HL-60 (cell line): ENCODE data around the gene CRB1.
A peak's percentile ranks its signal among the peaks of the same experiment; 100 is the strongest.
"Not testable (repeated sequence)": the region's sequence is repeated elsewhere in the genome, so short reads cannot be mapped to it uniquely, and the experiment has no call there.

Experiments used
- DNase-seq, 2 experiments: peaks; one replicate each; pipeline ENCODE4 v3.0.0-alpha.2; 2010 to 2020; ENCODE audit warnings: low read depth in 1 of 2, low spot score in 1 of 2
- H3K27ac ChIP-seq: fragments of 250-450 bp; sonication (Bioruptor Pico); replicated peaks from 2 replicates; pipeline ENCODE4 v1.5.1; 2020; ENCODE audit warnings: mild to moderate bottlenecking, moderate library complexity
- H3K27me3 ChIP-seq: fragments of 250-450 bp; sonication (Bioruptor Pico); 2 replicates; pipeline ENCODE4 v1.5.1; 2021; ENCODE audit warnings: mild to moderate bottlenecking, moderate library complexity; ENCODE audit not compliant: insufficient read depth, poor library complexity, severe bottlenecking
- H3K4me3 ChIP-seq: replicated peaks from 2 replicates; pipeline ENCODE4 v1.5.1; 2011; ENCODE audit warnings: mild to moderate bottlenecking, control low read depth, low read length; ENCODE audit not compliant: insufficient read depth
- GABPA ChIP-seq: IDR thresholded peaks from 2 replicates; pipeline ENCODE4 v1.6.1; 2012; ENCODE audit warnings: low read depth
- POLR2AphosphoS5 ChIP-seq: IDR thresholded peaks from 2 replicates; pipeline ENCODE4 v1.6.1; 2012; ENCODE audit warnings: low read depth
- SPI1 ChIP-seq: IDR thresholded peaks from 2 replicates; pipeline ENCODE4 v1.6.1; 2012; ENCODE audit warnings: low read depth, mild to moderate bottlenecking, borderline replicate concordance
- TF ChIP-seq, protein P1 (sequence below): IDR thresholded peaks from one replicate; pipeline ENCODE4 v1.5.1; 2011; ENCODE audit warnings: low read length, control low read depth, inconsistent platforms; ENCODE audit not compliant: insufficient read depth
- TF ChIP-seq, protein P2 (sequence below): IDR thresholded peaks from 2 replicates; pipeline ENCODE4 v1.6.1; 2012; ENCODE audit warnings: low read depth; ENCODE audit not compliant: insufficient replicate concordance

The CRB1 gene

GRCh38 chr1:197400522-197400902 is 132.5 kb downstream of the CRB1 start:
- H3K27me3 ChIP-seq = no peaks in the 10 kb centered on the region
- peak overlapping the region; percentile 47 for H3K27ac ChIP-seq
- no peak overlapping the region for H3K4me3 ChIP-seq
- DNase-seq = no peak
- no peak for TF ChIP-seq SPI1
- TF ChIP-seq GABPA = no peak
- no peak for TF ChIP-seq POLR2AphosphoS5
- TF ChIP-seq, protein P1, sequence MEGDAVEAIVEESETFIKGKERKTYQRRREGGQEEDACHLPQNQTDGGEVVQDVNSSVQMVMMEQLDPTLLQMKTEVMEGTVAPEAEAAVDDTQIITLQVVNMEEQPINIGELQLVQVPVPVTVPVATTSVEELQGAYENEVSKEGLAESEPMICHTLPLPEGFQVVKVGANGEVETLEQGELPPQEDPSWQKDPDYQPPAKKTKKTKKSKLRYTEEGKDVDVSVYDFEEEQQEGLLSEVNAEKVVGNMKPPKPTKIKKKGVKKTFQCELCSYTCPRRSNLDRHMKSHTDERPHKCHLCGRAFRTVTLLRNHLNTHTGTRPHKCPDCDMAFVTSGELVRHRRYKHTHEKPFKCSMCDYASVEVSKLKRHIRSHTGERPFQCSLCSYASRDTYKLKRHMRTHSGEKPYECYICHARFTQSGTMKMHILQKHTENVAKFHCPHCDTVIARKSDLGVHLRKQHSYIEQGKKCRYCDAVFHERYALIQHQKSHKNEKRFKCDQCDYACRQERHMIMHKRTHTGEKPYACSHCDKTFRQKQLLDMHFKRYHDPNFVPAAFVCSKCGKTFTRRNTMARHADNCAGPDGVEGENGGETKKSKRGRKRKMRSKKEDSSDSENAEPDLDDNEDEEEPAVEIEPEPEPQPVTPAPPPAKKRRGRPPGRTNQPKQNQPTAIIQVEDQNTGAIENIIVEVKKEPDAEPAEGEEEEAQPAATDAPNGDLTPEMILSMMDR = no peak
- TF ChIP-seq, protein P2, sequence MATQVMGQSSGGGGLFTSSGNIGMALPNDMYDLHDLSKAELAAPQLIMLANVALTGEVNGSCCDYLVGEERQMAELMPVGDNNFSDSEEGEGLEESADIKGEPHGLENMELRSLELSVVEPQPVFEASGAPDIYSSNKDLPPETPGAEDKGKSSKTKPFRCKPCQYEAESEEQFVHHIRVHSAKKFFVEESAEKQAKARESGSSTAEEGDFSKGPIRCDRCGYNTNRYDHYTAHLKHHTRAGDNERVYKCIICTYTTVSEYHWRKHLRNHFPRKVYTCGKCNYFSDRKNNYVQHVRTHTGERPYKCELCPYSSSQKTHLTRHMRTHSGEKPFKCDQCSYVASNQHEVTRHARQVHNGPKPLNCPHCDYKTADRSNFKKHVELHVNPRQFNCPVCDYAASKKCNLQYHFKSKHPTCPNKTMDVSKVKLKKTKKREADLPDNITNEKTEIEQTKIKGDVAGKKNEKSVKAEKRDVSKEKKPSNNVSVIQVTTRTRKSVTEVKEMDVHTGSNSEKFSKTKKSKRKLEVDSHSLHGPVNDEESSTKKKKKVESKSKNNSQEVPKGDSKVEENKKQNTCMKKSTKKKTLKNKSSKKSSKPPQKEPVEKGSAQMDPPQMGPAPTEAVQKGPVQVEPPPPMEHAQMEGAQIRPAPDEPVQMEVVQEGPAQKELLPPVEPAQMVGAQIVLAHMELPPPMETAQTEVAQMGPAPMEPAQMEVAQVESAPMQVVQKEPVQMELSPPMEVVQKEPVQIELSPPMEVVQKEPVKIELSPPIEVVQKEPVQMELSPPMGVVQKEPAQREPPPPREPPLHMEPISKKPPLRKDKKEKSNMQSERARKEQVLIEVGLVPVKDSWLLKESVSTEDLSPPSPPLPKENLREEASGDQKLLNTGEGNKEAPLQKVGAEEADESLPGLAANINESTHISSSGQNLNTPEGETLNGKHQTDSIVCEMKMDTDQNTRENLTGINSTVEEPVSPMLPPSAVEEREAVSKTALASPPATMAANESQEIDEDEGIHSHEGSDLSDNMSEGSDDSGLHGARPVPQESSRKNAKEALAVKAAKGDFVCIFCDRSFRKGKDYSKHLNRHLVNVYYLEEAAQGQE = no peak

DNA sequence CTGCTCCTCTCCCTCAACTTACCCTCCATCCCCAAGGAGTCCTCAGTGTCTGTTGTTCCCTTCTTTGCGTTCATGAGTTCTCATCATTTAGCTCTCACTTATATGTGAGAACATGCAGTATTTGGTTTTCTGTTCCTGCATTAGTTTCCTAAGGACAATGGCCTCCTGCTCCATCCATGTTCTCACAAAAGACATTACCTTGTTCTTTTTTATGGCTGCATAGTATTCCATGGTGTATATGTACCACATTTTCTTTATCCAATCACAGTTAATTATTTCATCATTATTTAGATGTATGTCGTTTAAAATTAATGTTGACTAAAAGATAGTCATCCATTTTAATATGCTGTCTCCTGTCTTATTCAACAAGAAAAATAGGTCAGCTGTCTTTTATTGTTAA is 134.1 kb downstream of the CRB1 start:
- no peak overlapping the region for H3K27ac ChIP-seq
- H3K27me3 ChIP-seq = no peaks in the 10 kb centered on the region
- H3K4me3 ChIP-seq = no peak overlapping the region
- no peak for DNase-seq
- TF ChIP-seq, protein P1 = no peak
- no peak for TF ChIP-seq SPI1
- TF ChIP-seq POLR2AphosphoS5 = no peak
- TF ChIP-seq, protein P2 = no peak

DNA sequence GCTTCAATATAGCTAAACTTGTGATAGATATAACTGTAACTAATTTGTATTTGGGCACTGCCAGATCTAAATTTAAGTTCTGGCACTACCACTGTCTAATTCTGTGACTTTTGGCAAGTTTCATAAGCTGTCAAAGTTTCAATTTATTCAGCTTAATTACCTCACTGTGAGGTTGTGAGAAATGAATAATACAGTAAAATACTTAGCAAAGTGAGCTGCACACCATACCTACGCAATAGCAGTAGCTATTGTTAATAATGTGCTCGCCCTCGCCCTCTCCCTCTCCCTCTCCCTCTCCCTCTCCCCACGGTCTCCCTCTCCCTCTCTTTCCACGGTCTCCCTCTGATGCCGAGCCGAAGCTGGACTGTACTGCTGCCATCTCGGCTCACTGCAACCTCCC is 136.7 kb downstream of the CRB1 start:
- DNase-seq = not testable (repeated sequence)

DNA sequence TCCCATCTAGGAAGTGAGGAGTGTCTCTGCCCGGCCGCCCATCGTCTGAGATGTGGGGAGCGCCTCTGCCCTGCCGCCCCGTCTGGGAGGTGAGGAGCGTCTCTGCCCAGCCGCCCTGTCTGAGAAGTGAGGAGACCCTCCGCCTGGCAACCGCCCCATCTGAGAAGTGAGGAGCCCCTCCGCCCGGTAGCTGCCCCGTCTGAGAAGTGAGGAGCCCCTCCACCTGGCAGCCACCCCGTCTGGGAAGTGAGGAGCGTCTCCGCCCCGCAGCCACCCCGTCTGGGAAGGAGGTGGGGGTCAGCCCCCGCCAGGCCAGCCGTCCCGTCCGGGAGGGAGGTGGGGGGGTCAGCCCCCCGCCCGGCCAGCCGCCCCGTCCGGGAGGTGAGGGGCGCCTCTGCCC is 137.6 kb downstream of the CRB1 start:
- not testable (repeated sequence) for H3K27me3 ChIP-seq, H3K4me3 ChIP-seq, DNase-seq, H3K27ac ChIP-seq

More for the DNA sequence above, 136.7 kb downstream of the CRB1 start:
- H3K27me3 ChIP-seq, H3K4me3 ChIP-seq, H3K27ac ChIP-seq: not testable (repeated sequence)

- DNase-seq = no peak
- no peaks in the 10 kb centered on the region for H3K27me3 ChIP-seq
- TF ChIP-seq SPI1 (no peak), POLR2AphosphoS5 (no peak), GABPA (no peak)
- TF ChIP-seq, protein P2 = no peak
- TF ChIP-seq, protein P1 = no peak
- no peak overlapping the region for H3K4me3 ChIP-seq
- no peak overlapping the region for H3K27ac ChIP-seq
These were observed 145.5 kb downstream of the CRB1 start for GRCh38 chr1:197413564-197413963.
